ENCODE results near the gene MCTP1.

DNA sequence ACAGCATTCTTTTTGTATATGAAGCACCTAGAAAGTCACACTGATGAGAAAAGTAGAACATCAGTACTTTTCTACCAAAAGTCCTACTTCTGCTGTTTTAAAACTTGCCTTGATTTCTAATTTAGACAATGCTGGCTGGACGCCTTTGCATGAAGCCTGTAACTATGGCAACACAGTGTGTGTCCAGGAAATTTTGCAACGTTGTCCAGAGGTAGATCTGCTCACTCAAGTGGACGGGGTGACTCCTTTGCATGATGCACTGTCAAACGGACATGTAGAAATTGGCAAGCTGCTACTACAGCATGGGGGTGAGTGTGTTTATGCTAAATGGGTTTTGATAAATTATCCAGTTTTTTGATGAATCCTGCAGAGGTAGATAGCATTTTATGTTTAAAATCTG is 592.9 kb downstream of the MCTP1 start:
- TF ChIP-seq, protein P1, sequence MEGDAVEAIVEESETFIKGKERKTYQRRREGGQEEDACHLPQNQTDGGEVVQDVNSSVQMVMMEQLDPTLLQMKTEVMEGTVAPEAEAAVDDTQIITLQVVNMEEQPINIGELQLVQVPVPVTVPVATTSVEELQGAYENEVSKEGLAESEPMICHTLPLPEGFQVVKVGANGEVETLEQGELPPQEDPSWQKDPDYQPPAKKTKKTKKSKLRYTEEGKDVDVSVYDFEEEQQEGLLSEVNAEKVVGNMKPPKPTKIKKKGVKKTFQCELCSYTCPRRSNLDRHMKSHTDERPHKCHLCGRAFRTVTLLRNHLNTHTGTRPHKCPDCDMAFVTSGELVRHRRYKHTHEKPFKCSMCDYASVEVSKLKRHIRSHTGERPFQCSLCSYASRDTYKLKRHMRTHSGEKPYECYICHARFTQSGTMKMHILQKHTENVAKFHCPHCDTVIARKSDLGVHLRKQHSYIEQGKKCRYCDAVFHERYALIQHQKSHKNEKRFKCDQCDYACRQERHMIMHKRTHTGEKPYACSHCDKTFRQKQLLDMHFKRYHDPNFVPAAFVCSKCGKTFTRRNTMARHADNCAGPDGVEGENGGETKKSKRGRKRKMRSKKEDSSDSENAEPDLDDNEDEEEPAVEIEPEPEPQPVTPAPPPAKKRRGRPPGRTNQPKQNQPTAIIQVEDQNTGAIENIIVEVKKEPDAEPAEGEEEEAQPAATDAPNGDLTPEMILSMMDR (optimal IDR thresholded peaks at IDR 0.05 in 1 of 3, IDR thresholded peaks at IDR 0.05 in 1 of 3, conservative IDR thresholded peaks at IDR 0.05 in 1 of 3; ENCODE audit: extremely low read depth in 1 of 3, insufficient read depth in 2 of 3, low read length in 3 of 3), result no peak
- no peak for TF ChIP-seq EZH2 (IDR thresholded peaks at IDR 0.05; ENCODE audit: low read length)
